CD1c-positive myeloid dendritic cell (primary cell): Measurements from ENCODE around the gene LHPP.
"Not testable (repeated sequence)": the region's sequence is repeated elsewhere in the genome, so short reads cannot be mapped to it uniquely, and the experiment has no call there.

Experiments
- DNase-seq: peaks from one replicate; pipeline ENCODE4 v3.0.0-alpha.2; 2016; ENCODE audit errors: extremely low spot score

Gene LHPP

GRCh38 chr10:124536496-124537050 lies 75.0 kb downstream of the LHPP start:
- no peak for DNase-seq

GRCh38 chr10:124537166-124537725 lies 75.6 kb downstream of the LHPP start:
- no peak for DNase-seq

- DNase-seq = no peak
Observed at GRCh38 chr10:124537891-124538290, 76.3 kb downstream of the LHPP start.

- DNase-seq = no peak
Observed at GRCh38 chr10:124538706-124539105, 77.1 kb downstream of the LHPP start.

DNA sequence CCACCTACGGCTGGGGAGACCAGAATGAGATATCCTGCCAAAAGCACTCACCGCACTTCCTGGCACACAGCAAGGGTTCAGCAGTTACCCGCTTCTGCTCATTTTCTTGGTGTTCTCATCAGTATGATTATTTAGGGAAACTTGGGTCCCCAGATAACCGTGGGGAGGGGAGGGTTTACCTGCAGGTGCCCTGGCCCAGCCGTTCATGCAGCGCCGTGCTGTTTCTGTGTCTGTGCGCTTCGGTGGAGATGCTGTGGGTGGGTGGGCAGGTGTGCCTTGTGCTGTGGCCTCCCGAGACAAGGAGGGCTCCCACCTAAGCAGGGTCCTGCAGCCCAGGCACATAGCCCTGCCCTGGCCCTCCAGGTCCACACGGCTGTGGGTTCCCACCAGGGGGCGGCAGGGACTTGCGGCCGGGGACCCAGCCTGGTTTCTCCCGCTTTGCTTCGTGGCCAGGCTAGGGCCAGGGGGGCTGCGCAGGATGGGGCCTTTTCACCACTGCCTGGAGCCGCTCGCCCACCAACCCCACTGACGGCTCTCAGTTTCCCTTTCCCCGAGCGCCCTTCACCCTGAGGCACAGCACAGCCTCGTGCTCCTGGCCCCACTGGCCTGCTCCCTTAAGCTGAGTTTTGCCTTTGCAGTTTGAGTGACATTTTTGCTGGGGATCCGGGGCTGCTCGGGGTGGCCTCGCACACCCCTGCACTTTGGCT lies 78.5 kb downstream of the LHPP start:
- DNase-seq = peak; percentile 58

GRCh38 chr10:124541076-124541903 lies 79.7 kb downstream of the LHPP start:
- DNase-seq = no peak

DNA sequence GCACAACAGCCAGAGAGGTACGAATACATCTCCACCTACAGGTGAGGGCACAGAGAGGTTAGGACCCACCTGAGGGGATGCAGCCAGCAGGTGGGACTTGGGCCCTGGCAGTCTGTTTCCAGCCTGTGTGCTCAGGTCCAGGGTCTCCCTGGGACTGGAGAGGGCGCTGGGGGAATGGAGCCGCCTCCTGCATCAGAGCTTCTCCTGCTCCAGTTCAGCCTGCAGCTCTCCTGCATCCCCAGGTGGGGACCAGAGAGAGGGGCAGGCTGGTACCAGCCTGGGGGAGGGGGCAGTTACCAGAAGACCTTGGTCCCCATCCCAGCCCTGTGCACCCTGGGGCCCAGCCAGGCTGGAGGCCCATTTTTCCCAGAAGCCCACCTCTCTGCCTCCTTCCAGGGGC lies 80.7 kb downstream of the LHPP start:
- no peak for DNase-seq

GRCh38 chr10:124543146-124543545 lies 81.5 kb downstream of the LHPP start:
- no peak for DNase-seq

- DNase-seq = no peak
Observed at GRCh38 chr10:124543971-124544370, 82.3 kb downstream of the LHPP start.

GRCh38 chr10:124544711-124545110 lies 83.1 kb downstream of the LHPP start:
- peak; percentile 62 for DNase-seq

DNA sequence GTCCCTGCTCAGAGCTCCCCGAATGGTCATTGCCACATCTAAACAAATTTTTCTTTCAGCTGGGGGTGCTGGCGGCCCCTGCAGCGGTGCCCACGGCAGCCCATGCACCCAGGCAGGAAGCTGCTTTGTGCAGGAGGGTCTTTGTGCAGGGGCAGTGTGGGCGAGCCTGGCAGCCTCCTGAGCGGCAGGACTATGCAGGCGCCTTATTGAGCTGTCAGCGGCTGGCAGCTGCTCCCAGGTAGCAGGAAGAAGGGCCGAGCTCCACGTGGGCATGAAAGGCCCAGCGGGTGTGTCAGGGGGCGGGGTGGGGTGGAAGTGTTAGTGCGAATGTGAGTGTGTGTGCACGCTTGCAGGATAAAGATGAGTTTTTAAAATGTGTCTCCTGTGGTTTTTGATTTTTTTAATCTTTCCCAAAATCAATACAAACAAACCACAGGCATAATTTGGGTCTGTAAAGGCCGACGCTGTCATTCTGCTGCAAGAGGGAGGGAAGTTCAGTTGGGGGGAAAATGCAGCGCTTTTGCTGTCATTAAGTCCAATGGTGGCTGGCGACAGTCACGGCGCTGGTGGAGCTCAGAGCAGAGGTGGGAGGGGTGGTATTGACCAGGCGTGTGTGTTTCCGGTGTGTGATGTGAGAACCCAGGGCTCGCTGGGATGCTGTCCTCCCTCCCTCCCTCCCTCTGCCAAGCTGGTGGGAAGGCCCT lies 83.9 kb downstream of the LHPP start:
- DNase-seq = no peak

- no peak for DNase-seq
Observed at GRCh38 chr10:124546055-124546369, 84.4 kb downstream of the LHPP start.

DNA sequence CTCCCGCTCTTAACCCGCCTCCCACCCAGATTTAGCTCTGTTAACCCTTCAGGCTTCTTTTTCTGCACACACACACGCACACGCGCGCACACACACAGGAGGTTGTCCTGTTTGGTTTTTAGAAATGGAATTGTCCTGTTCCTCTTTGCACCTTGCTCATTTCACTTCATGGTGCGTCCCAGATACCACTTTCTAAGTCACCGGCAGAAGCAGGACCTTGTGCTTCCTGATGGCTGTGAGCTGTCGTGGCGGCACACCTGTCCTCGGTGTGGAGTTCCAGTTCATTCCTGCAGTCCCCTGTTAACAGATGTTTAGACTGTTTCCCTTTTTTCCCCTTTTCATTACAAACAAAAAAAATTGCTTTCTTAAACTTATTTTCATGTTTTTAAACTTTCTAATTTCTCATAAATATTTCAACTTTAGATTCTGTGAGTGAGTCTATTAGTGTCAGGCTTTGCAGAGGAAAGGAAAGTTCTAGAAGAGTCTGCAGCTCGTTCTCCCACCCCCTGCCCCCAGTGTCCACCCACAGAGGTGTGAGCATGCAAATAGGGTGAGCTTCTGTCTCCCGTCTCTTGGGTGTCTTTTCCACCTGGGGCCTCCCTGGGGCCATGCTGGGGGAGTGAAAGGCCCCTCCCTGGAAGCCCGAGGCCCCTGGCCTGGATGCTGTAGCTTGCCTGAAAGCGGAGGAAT lies 85.5 kb downstream of the LHPP start:
- DNase-seq = no peak

GRCh38 chr10:124547647-124548168 lies 86.1 kb downstream of the LHPP start:
- peak; percentile 35 for DNase-seq

- not testable (repeated sequence) for DNase-seq
Observed at GRCh38 chr10:124549171-124549570, 87.5 kb downstream of the LHPP start.

DNA sequence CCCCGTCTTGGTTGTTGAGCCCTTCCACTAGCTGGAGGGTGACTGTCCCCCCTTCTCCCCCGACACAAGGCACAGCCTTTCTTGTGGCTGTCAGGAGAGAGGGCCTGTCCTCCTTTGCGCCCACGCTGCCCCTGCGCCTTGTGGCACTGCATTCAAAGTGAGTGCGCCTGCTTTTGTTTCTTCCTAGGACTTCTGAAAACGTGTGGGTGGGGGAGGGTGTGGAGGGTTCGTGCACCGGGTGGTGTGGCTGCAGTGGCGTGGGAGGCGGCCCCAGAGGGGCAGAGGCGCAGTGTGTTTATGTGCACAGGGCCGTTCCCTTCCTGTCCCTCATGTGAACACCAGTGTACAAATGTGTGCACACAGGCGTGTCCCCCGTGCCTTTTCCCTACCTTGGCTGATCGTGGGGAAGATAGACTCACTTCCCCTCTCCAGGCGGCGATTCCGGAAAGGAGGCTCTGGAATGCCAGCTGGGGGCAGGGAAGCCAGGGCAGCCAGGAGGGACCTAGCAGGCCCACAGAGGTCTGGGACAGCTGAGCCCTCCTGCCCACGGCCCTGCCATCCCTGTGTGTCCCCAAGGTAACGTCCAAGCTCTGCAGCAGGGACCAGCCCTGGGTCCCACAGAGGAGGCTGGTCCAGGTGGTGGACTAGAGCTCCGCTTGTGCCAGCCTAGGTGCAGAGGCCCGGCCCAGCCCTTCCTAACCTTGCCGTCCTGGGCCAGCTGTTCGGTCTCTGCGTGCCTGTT lies 88.8 kb downstream of the LHPP start:
- DNase-seq = no peak

- no peak for DNase-seq
Observed at GRCh38 chr10:124551097-124551496, 89.5 kb downstream of the LHPP start.

DNA sequence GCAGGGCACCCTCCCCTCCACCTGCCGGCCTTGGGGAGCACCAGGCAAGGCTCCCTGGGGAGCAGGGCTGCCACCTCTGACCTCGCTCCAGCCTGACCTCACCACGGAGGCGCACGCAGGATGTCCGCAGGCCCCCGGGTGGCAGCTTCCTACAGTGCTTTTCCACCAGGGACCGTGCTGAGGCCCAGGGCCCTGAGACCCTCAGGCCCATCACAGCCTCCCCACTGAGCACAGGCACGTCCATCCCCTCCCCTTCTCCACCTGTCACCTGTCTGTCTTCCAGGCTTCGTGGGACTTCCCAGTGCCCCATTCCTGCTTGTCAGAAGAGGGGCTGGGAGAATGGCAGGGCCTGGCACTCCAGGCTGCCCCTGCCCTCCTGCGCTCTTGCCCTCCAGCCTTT lies 90.1 kb downstream of the LHPP start:
- no peak for DNase-seq

DNA sequence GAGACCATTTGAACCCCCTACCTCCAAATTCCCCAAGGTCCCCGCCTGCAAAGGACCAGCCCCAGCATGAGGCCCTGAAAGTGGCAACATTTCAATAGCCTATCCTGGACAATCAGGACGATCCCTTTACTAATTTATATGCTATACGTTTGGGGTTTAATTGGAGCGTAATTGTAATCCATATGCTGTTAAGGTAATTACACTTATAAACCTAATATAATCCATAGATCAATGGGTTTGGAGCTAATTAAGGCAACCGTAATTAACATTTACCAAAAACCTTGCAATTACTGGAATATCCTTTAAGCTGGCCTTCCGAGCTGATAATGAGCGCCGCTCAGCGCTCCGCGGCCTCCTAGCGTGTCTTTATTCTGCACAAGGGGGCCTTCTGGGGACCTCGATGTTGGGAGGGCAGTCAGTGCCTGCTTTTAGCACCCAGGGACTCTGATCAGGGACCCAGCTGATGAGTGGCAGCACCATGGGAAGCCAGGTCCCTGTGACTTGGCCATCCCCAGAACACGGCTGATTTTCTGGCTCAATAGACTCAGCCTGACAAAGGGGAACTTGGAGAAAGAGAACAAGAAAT lies 91.2 kb downstream of the LHPP start:
- no peak for DNase-seq
